Mucosa of stomach (tissue), 1 donor: ENCODE data around the gene LRMDA.

ENCODE experiments used
- H3K27me3 ChIP-seq: one replicate; pipeline ENCODE4 v1.7.0; 2013; ENCODE audit warnings: mild to moderate bottlenecking, low read length; ENCODE audit not compliant: control insufficient read depth, insufficient read depth
- H3K36me3 ChIP-seq: one replicate; pipeline ENCODE4 v1.7.0; 2013; ENCODE audit warnings: low read length; ENCODE audit not compliant: control insufficient read depth, insufficient read depth
- H3K4me1 ChIP-seq: one replicate; pipeline ENCODE4 v1.7.0; 2013; ENCODE audit warnings: mild to moderate bottlenecking, low read length; ENCODE audit not compliant: control insufficient read depth, insufficient read depth
- H3K4me3 ChIP-seq: one replicate; pipeline ENCODE4 v1.7.0; 2013; ENCODE audit warnings: low read length
- H3K9ac ChIP-seq: one replicate; pipeline ENCODE4 v1.7.0; 2013; ENCODE audit warnings: mild to moderate bottlenecking, low read length, moderate library complexity
- H3K9me3 ChIP-seq: one replicate; pipeline ENCODE4 v1.7.0; 2013; ENCODE audit warnings: mild to moderate bottlenecking, low read length, moderate library complexity; ENCODE audit not compliant: control insufficient read depth
- donor health status: Pancreatic carcinoma.

LRMDA gene

GRCh38 chr10:75403939-75404814 is 27.2 kb upstream of the LRMDA start:
- Histone ChIP-seq H3K36me3 (no peaks in the 10 kb centered on the region), H3K9ac (peak overlapping the region; percentile 63), H3K27me3 (peaks cover 50% of the 10 kb centered on the region), H3K4me1 (peaks cover 53% of the 10 kb centered on the region), H3K9me3 (no peaks in the 10 kb centered on the region), H3K4me3 (peak overlapping the region; percentile 57)

- Histone ChIP-seq H3K9me3 (no peaks in the 10 kb centered on the region), H3K4me1 (peaks cover 53% of the 10 kb centered on the region), H3K4me3 (peak overlapping the region; percentile 57), H3K36me3 (no peaks in the 10 kb centered on the region), H3K9ac (peak overlapping the region; percentile 63), H3K27me3 (peaks cover 50% of the 10 kb centered on the region)
Observed at GRCh38 chr10:75404815-75405597, 26.4 kb upstream of the LRMDA start.

GRCh38 chr10:75405598-75406461 is 25.6 kb upstream of the LRMDA start:
- Histone ChIP-seq H3K4me1 (peaks cover 48% of the 10 kb centered on the region), H3K9me3 (no peaks in the 10 kb centered on the region), H3K4me3 (no peak overlapping the region), H3K27me3 (peaks cover 41% of the 10 kb centered on the region), H3K36me3 (no peaks in the 10 kb centered on the region), H3K9ac (peak overlapping the region; percentile 34)

GRCh38 chr10:75406462-75407223 is 24.8 kb upstream of the LRMDA start:
- H3K4me3 ChIP-seq: no peak overlapping the region
- no peak overlapping the region for H3K9ac ChIP-seq
- no peaks in the 10 kb centered on the region for H3K36me3 ChIP-seq
- H3K9me3 ChIP-seq: no peaks in the 10 kb centered on the region
- H3K27me3 ChIP-seq: peaks cover 39% of the 10 kb centered on the region
- peaks cover 46% of the 10 kb centered on the region for H3K4me1 ChIP-seq

- Histone ChIP-seq H3K27me3 (peaks cover 39% of the 10 kb centered on the region), H3K36me3 (no peaks in the 10 kb centered on the region), H3K9ac (no peak overlapping the region)
Observed at GRCh38 chr10:75407224-75407712, 24.2 kb upstream of the LRMDA start.

GRCh38 chr10:75407713-75408508 is 23.5 kb upstream of the LRMDA start:
- Histone ChIP-seq H3K36me3 (no peaks in the 10 kb centered on the region), H3K27me3 (peaks cover 35% of the 10 kb centered on the region), H3K9ac (peak overlapping the region; percentile 73), H3K4me3 (peak overlapping the region; percentile 25), H3K4me1 (peaks cover 44% of the 10 kb centered on the region), H3K9me3 (no peaks in the 10 kb centered on the region)

More at GRCh38 chr10:75407224-75407712, 24.2 kb upstream of the LRMDA start:
- Histone ChIP-seq H3K4me1 (peaks cover 46% of the 10 kb centered on the region), H3K9me3 (no peaks in the 10 kb centered on the region), H3K4me3 (no peak overlapping the region)

- Histone ChIP-seq H3K4me1 (peaks cover 38% of the 10 kb centered on the region), H3K9me3 (no peaks in the 10 kb centered on the region), H3K4me3 (peak overlapping the region; percentile 25), H3K9ac (peak overlapping the region; percentile 73), H3K27me3 (peaks cover 29% of the 10 kb centered on the region), H3K36me3 (no peaks in the 10 kb centered on the region)
Observed at GRCh38 chr10:75408509-75408875, 22.9 kb upstream of the LRMDA start.

GRCh38 chr10:75408911-75409885 is 22.2 kb upstream of the LRMDA start:
- Histone ChIP-seq H3K4me1 (peaks cover 31% of the 10 kb centered on the region), H3K9ac (peak overlapping the region; percentile 73), H3K4me3 (peak overlapping the region; percentile 53), H3K36me3 (no peaks in the 10 kb centered on the region), H3K27me3 (peaks cover 22% of the 10 kb centered on the region), H3K9me3 (no peaks in the 10 kb centered on the region)

GRCh38 chr10:75410132-75411005 is 21.1 kb upstream of the LRMDA start:
- no peak overlapping the region for H3K9ac ChIP-seq
- H3K36me3 ChIP-seq: no peaks in the 10 kb centered on the region
- peaks cover 21% of the 10 kb centered on the region for H3K4me1 ChIP-seq
- no peak overlapping the region for H3K4me3 ChIP-seq
- H3K27me3 ChIP-seq: peaks cover 15% of the 10 kb centered on the region
- no peaks in the 10 kb centered on the region for H3K9me3 ChIP-seq
